GM12878 (cell line): ENCODE measurements around the gene BPIFB3. TPM values are rescaled to one million over a fixed set of nuclear protein-coding genes. Genes with fewer than 3 reads are reported as not detected.

Source experiments
- ATAC-seq: fragments of 200-7000 bp; cut with Tn5 transposase; 3 replicates; pipeline ENCODE4 v1.9.1; 2020; ENCODE audit warnings: mild to moderate bottlenecking, moderate library complexity
- BruUV-seq: library from RNA; stranded (reverse); fragments of 400-500 nt; replicated peaks from 2 replicates; lab custom pipeline; 2021; lab: Mats Ljungman, UMichigan
- CTCF ChIA-PET: fragments of 300-600 bp; sonication (Branson Sonifier 250); formaldehyde crosslinking; extraction: SDS; loops from one replicate; lab custom pipeline; 2021; ENCODE audit warnings: inconsistent platforms; lab: Yijun Ruan, JAX
- POLR2A ChIA-PET: fragments of 350-600 bp; formaldehyde crosslinking; extraction: SDS; loops from one replicate; lab custom pipeline; 2021; ENCODE audit warnings: inconsistent platforms; lab: Charles Lee
- RAD21 ChIA-PET: fragments of 300-600 bp; sonication (Branson Sonifier 250); formaldehyde crosslinking; loops from one replicate; lab custom pipeline; 2023; ENCODE audit warnings: antibody characterized with exemption; ENCODE audit not compliant: unreplicated experiment; lab: Charles Lee
- SMC1A ChIA-PET: fragments of 300-600 bp; sonication (Branson Sonifier 250); formaldehyde crosslinking; loops from one replicate; lab custom pipeline; 2023; ENCODE audit not compliant: unreplicated experiment, uncharacterized antibody; lab: Charles Lee
- DNase-seq: peaks from one replicate; pipeline ENCODE4 v3.0.0-alpha.2; 2011; ENCODE audit warnings: low read depth, low spot score
- FAIRE-seq: peaks from 3 replicates; lab custom pipeline; 2011; peaks lifted over from hg19 to GRCh38; lab: Jason Lieb, UNC
- H2AFZ ChIP-seq: 2 replicates; pipeline ENCODE4 v1.6.0; 2011; ENCODE audit warnings: low read depth, low read length, control low read depth; ENCODE audit not compliant: control insufficient read depth
- H3K27ac ChIP-seq: 2 replicates; pipeline ENCODE4 v1.5.1; 2011; ENCODE audit warnings: control low read depth; ENCODE audit not compliant: control insufficient read depth, insufficient read depth
- H3K27me3 ChIP-seq, 2 experiments: replicated peaks in 1 of 2; 2 replicates each; pipeline versions ENCODE4 v1.6.0 to v1.6.1; 2011; ENCODE audit warnings: low read length in 1 of 2; ENCODE audit not compliant: control insufficient read depth in 2 of 2, insufficient read depth in 2 of 2
- H3K36me3 ChIP-seq, 2 experiments: 2 replicates each; pipeline ENCODE4 v1.5.1; 2011; ENCODE audit warnings: low read length in 1 of 2; ENCODE audit not compliant: control insufficient read depth in 2 of 2, insufficient read depth in 2 of 2
- H3K4me1 ChIP-seq: 2 replicates; pipeline ENCODE4 v1.6.1; 2011; ENCODE audit warnings: mild to moderate bottlenecking, low read length, moderate library complexity, mixed read lengths; ENCODE audit not compliant: control insufficient read depth, insufficient read depth
- H3K4me2 ChIP-seq: 2 replicates; pipeline ENCODE4 v1.6.0; 2011; ENCODE audit warnings: control low read depth; ENCODE audit not compliant: control insufficient read depth, insufficient read depth
- H3K4me3 ChIP-seq: fragments of 200-600 bp; sonication (generic); 2 replicates; pipeline ENCODE4 v1.5.1; 2016
- H3K79me2 ChIP-seq: 2 replicates; pipeline ENCODE4 v1.6.0; 2011; ENCODE audit warnings: low read length; ENCODE audit not compliant: control insufficient read depth, insufficient read depth
- H3K9ac ChIP-seq: 2 replicates; pipeline ENCODE4 v1.8.0; 2011; ENCODE audit warnings: low read length, control low read depth, mixed read lengths; ENCODE audit not compliant: control insufficient read depth, insufficient read depth
- H3K9me3 ChIP-seq: replicated peaks from 3 replicates; pipeline ENCODE4 v1.5.1; 2011; ENCODE audit warnings: mild to moderate bottlenecking, low read length; ENCODE audit not compliant: control insufficient read depth, insufficient read depth
- H4K20me1 ChIP-seq: 2 replicates; pipeline ENCODE4 v1.6.0; 2011; ENCODE audit not compliant: control insufficient read depth, insufficient read depth
- ATF7 ChIP-seq: fragments of 450-650 bp; IDR thresholded peaks from 2 replicates; pipeline ENCODE4 v1.6.1; 2016; ENCODE audit warnings: low read depth, mild to moderate bottlenecking
- BCL11A ChIP-seq: IDR thresholded peaks from 2 replicates; pipeline ENCODE4 v1.6.1; 2011; ENCODE audit warnings: low read depth, low read length
- CREB1 ChIP-seq: IDR thresholded peaks from 2 replicates; pipeline ENCODE4 v1.6.1; 2012; ENCODE audit warnings: low read depth, mild to moderate bottlenecking, inconsistent platforms
- GATAD2B ChIP-seq: fragments of 450-650 bp; conservative IDR thresholded peaks from 2 replicates; pipeline ENCODE4 v1.6.1; 2017; ENCODE audit warnings: low read depth, mild to moderate bottlenecking, moderate library complexity
- NBN ChIP-seq: fragments of 450-650 bp; IDR thresholded peaks from 2 replicates; pipeline ENCODE4 v1.6.1; 2016
- SREBF2 ChIP-seq: IDR thresholded peaks from 2 replicates; pipeline ENCODE4 v1.6.1; 2012; ENCODE audit warnings: mild to moderate bottlenecking, low read length
- SRF ChIP-seq, 2 experiments: IDR thresholded peaks; 2 replicates each; pipeline ENCODE4 v1.6.1; 2011; ENCODE audit warnings: low read depth in 2 of 2, low read length in 2 of 2, mild to moderate bottlenecking in 1 of 2, moderate library complexity in 1 of 2
- ZNF217 ChIP-seq: fragments of 450-650 bp; IDR thresholded peaks from 2 replicates; pipeline ENCODE4 v1.6.1; 2017; ENCODE audit warnings: antibody characterized with exemption, mild to moderate bottlenecking
- WGBS: methylation state at CpG from one replicate; pipeline ENCODE4 v1.1.6; 2016; ENCODE audit warnings: low lambda C conversion rate; ENCODE audit not compliant: insufficient replicate concordance, insufficient coverage; ENCODE audit errors: missing lambda C conversion rate; 5-methylcytosine and 5-hydroxymethylcytosine counted together
- in situ Hi-C: fragments of 300-500 bp; cut with MboI; formaldehyde crosslinking; loops from 9 replicates; pipeline ENCODE4 v1.14.3; 2018; ENCODE audit warnings: mixed read lengths
- intact Hi-C: fragments of 100-400 bp; cut with micrococcal nuclease; formaldehyde crosslinking; loops from one replicate; pipeline ENCODE4 v1.14.2; 2022; ENCODE audit not compliant: unreplicated experiment
- polyA plus RNA-seq, 11 experiments: library from polyadenylated mRNA; depleted of rRNA in 4 of 11; unstranded in 6 of 11; stranded (reverse) in 5 of 11; fragments of >200 nt; fragmentation: Nextera tagmentation in 4 of 11; fragmentation: Illumina TruSeq in 1 of 11; extraction: Ambion mirVana in 4 of 11; extraction: Trizol in 1 of 11; gene quantifications; 1 replicate in 1 of 11; 2 replicates in 10 of 11; pipeline versions ENCODE4 v1.2.1 to v1.2.3, GENCODE V29; 2011 to 2016; ENCODE audit warnings: inconsistent platforms in 2 of 11, missing spikeins in 2 of 11, low read depth in 1 of 11
- total RNA-seq, 4 experiments: library from RNA; depleted of rRNA in 3 of 4; stranded (reverse); fragments of >200 nt in 3 of 4; fragmentation: Illumina TruSeq in 1 of 4; extraction: Trizol in 1 of 4; gene quantifications; 2 replicates each; pipeline versions ENCODE4 v1.2.1 to v1.2.3, GENCODE V29; 2013 to 2021
- TF ChIP-seq, protein P1 (sequence below): fragments of 450-650 bp; IDR thresholded peaks from 2 replicates; pipeline ENCODE4 v1.6.1; 2016; ENCODE audit warnings: mild to moderate bottlenecking
- TF ChIP-seq, protein P2 (sequence below), 3 experiments: IDR thresholded peaks in 2 of 3; conservative IDR thresholded peaks in 1 of 3; 2 replicates each; pipeline ENCODE4 v1.5.1; 2011; ENCODE audit warnings: low read depth in 3 of 3, low read length in 3 of 3, mild to moderate bottlenecking in 3 of 3, control low read depth in 2 of 3, moderate library complexity in 2 of 3, inconsistent platforms in 1 of 3, mixed read lengths in 1 of 3; ENCODE audit not compliant: control insufficient read depth in 2 of 3, insufficient read depth in 1 of 3; ENCODE audit errors: extremely low read depth in 1 of 3
- TF ChIP-seq, protein P3 (sequence below): fragments of 450-650 bp; IDR thresholded peaks from 2 replicates; pipeline ENCODE4 v1.6.1; 2016; ENCODE audit warnings: mild to moderate bottlenecking
- TF ChIP-seq, protein P4 (sequence below): fragments of 450-650 bp; IDR thresholded peaks from 2 replicates; pipeline ENCODE4 v1.6.1; 2017; ENCODE audit warnings: borderline replicate concordance
- TF ChIP-seq, protein P5 (sequence below): fragments of 450-650 bp; IDR thresholded peaks from 2 replicates; pipeline ENCODE4 v1.6.1; 2017; ENCODE audit warnings: mild to moderate bottlenecking, low read depth, inconsistent platforms; ENCODE audit not compliant: poor library complexity, severe bottlenecking

BPIFB3 gene
- total and polyA plus RNA-seq, 10 of the 15 experiments (the other 5 are each of a cell fraction or from before 2014, with no cell fraction given) = not detected

DNA sequence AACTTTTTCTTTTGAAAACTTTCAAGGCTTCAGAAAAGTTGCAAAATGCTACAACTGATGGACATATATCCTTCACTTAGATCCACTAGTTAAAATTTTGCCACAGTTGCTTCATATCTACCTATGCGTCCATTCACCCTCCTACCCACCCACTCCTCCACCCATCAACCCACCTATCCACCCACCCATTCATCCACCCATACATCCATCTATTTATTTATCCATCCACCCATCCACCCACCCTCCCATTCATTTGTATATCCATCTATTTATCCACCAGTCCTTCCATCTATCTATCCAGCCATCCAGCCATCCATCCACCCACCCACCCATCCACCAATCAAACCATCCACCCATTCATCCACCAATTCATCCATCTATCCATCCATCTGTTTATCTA lies 39.4 kb downstream of the BPIFB3 start:
- in situ Hi-C loops = no loop called here
- FAIRE-seq (no peak), ATAC-seq (no peak), DNase-seq (no peak)
- no peaks in the 10 kb centered on the region for H3K4me1 ChIP-seq
- no peaks in the 10 kb centered on the region for H3K36me3 ChIP-seq
- 63% methylated on average over 1 of the region's 1 CpG for WGBS
- intact Hi-C loops = no loop called here
- BruUV-seq = no TSS peak
- POLR2A ChIA-PET = no interaction called here
- H3K27me3 ChIP-seq = no peaks in the 10 kb centered on the region; a peak in 1 of 4 replicates
- CTCF ChIA-PET = no interaction called here
- H3K79me2 ChIP-seq = no peaks in the 10 kb centered on the region
- TF ChIP-seq, protein P1, sequence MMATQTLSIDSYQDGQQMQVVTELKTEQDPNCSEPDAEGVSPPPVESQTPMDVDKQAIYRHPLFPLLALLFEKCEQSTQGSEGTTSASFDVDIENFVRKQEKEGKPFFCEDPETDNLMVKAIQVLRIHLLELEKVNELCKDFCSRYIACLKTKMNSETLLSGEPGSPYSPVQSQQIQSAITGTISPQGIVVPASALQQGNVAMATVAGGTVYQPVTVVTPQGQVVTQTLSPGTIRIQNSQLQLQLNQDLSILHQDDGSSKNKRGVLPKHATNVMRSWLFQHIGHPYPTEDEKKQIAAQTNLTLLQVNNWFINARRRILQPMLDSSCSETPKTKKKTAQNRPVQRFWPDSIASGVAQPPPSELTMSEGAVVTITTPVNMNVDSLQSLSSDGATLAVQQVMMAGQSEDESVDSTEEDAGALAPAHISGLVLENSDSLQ = no peak
- TF ChIP-seq ZNF217 (no peak), NBN (no peak), SRF (IDR thresholded peaks at IDR 0.05; ENCODE audit: low read depth in 2 of 2, low read length in 2 of 2) (no peak), BCL11A (no peak), CREB1 (no peak), GATAD2B (no peak), SREBF2 (no peak), ATF7 (no peak)
- TF ChIP-seq, protein P2, sequence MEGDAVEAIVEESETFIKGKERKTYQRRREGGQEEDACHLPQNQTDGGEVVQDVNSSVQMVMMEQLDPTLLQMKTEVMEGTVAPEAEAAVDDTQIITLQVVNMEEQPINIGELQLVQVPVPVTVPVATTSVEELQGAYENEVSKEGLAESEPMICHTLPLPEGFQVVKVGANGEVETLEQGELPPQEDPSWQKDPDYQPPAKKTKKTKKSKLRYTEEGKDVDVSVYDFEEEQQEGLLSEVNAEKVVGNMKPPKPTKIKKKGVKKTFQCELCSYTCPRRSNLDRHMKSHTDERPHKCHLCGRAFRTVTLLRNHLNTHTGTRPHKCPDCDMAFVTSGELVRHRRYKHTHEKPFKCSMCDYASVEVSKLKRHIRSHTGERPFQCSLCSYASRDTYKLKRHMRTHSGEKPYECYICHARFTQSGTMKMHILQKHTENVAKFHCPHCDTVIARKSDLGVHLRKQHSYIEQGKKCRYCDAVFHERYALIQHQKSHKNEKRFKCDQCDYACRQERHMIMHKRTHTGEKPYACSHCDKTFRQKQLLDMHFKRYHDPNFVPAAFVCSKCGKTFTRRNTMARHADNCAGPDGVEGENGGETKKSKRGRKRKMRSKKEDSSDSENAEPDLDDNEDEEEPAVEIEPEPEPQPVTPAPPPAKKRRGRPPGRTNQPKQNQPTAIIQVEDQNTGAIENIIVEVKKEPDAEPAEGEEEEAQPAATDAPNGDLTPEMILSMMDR (IDR thresholded peaks at IDR 0.05 in 2 of 3, conservative IDR thresholded peaks at IDR 0.05 in 1 of 3; ENCODE audit: control insufficient read depth in 2 of 3, extremely low read depth in 1 of 3, insufficient read depth in 1 of 3, low read depth in 3 of 3, low read length in 3 of 3) = no peak
- TF ChIP-seq, protein P3, sequence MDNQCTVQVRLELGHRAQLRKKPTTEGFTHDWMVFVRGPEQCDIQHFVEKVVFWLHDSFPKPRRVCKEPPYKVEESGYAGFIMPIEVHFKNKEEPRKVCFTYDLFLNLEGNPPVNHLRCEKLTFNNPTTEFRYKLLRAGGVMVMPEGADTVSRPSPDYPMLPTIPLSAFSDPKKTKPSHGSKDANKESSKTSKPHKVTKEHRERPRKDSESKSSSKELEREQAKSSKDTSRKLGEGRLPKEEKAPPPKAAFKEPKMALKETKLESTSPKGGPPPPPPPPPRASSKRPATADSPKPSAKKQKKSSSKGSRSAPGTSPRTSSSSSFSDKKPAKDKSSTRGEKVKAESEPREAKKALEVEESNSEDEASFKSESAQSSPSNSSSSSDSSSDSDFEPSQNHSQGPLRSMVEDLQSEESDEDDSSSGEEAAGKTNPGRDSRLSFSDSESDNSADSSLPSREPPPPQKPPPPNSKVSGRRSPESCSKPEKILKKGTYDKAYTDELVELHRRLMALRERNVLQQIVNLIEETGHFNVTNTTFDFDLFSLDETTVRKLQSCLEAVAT = no peak
- TF ChIP-seq, protein P4, sequence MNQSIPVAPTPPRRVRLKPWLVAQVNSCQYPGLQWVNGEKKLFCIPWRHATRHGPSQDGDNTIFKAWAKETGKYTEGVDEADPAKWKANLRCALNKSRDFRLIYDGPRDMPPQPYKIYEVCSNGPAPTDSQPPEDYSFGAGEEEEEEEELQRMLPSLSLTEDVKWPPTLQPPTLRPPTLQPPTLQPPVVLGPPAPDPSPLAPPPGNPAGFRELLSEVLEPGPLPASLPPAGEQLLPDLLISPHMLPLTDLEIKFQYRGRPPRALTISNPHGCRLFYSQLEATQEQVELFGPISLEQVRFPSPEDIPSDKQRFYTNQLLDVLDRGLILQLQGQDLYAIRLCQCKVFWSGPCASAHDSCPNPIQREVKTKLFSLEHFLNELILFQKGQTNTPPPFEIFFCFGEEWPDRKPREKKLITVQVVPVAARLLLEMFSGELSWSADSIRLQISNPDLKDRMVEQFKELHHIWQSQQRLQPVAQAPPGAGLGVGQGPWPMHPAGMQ = no peak
- TF ChIP-seq, protein P5, sequence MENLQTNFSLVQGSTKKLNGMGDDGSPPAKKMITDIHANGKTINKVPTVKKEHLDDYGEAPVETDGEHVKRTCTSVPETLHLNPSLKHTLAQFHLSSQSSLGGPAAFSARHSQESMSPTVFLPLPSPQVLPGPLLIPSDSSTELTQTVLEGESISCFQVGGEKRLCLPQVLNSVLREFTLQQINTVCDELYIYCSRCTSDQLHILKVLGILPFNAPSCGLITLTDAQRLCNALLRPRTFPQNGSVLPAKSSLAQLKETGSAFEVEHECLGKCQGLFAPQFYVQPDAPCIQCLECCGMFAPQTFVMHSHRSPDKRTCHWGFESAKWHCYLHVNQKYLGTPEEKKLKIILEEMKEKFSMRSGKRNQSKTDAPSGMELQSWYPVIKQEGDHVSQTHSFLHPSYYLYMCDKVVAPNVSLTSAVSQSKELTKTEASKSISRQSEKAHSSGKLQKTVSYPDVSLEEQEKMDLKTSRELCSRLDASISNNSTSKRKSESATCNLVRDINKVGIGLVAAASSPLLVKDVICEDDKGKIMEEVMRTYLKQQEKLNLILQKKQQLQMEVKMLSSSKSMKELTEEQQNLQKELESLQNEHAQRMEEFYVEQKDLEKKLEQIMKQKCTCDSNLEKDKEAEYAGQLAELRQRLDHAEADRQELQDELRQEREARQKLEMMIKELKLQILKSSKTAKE = no peak
- no peak overlapping the region for H3K4me2 ChIP-seq
- SMC1A ChIA-PET = no interaction called here
- no peak overlapping the region for H3K4me3 ChIP-seq
- no peak overlapping the region for H2AFZ ChIP-seq
- H4K20me1 ChIP-seq = no peaks in the 10 kb centered on the region
- RAD21 ChIA-PET = no interaction called here
- no peak overlapping the region for H3K27ac ChIP-seq
- H3K9ac ChIP-seq = no peak overlapping the region
- H3K9me3 ChIP-seq = no peaks in the 10 kb centered on the region
